Measurements from ENCODE around the gene SRPK1. TPM values are rescaled to one million over a fixed set of nuclear protein-coding genes. Genes with fewer than 3 reads are reported as not detected.

SRPK1 gene
- total RNA-seq, 1 donor from 2014 or later: 36.0 TPM

DNA sequence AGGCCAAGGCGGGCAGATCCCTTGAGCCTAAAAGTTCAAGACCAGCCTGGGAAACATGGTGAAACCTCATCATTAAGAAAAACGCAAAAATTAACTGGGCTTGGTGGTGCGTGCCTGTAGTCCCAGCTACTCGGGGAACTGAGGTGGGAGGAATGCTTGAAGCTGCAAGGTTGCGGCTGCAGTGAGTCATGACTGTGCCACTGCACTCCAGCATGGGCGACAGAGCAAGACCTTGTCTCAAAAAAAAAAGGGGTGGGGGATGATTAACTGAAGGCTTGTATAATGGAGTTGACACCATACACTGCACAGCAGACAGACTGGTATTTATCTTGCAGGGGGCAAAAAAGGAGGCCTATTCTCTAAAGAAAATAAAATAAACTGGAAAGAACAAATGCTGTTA is 27.7 kb downstream of the SRPK1 start:
- H3K4me3 Mint-ChIP-seq (ENCODE audit: unreplicated experiment): no peak overlapping the region
- DNase-seq (ENCODE audit: extremely low spot score, unreplicated experiment): no peak

GRCh38 chr6:35892482-35892881 is 28.4 kb downstream of the SRPK1 start:
- no peak overlapping the region for H3K27ac Mint-ChIP-seq (ENCODE audit: unreplicated experiment)
- H3K4me3 Mint-ChIP-seq (ENCODE audit: unreplicated experiment): no peak overlapping the region
- H3K4me1 Mint-ChIP-seq (ENCODE audit: unreplicated experiment): peaks cover 9% of the 10 kb centered on the region
- H3K36me3 Mint-ChIP-seq (ENCODE audit: unreplicated experiment): peaks cover 18% of the 10 kb centered on the region
- TF ChIP-seq CTCF (IDR thresholded peaks at IDR 0.05): no peak
- H3K27me3 Mint-ChIP-seq (ENCODE audit: unreplicated experiment): no peaks in the 10 kb centered on the region
- DNase-seq (ENCODE audit: extremely low spot score, unreplicated experiment): no peak
- no peaks in the 10 kb centered on the region for H3K9me3 Mint-ChIP-seq (ENCODE audit: unreplicated experiment)

More for the DNA sequence above, 27.7 kb downstream of the SRPK1 start:
- Mint-ChIP-seq H3K4me1 (ENCODE audit: unreplicated experiment) (peaks cover 9% of the 10 kb centered on the region), H3K27me3 (ENCODE audit: unreplicated experiment) (no peaks in the 10 kb centered on the region), H3K27ac (ENCODE audit: unreplicated experiment) (no peak overlapping the region), H3K36me3 (ENCODE audit: unreplicated experiment) (peaks cover 14% of the 10 kb centered on the region), H3K9me3 (ENCODE audit: unreplicated experiment) (no peaks in the 10 kb centered on the region)
- no peak for TF ChIP-seq CTCF (IDR thresholded peaks at IDR 0.05)

DNA sequence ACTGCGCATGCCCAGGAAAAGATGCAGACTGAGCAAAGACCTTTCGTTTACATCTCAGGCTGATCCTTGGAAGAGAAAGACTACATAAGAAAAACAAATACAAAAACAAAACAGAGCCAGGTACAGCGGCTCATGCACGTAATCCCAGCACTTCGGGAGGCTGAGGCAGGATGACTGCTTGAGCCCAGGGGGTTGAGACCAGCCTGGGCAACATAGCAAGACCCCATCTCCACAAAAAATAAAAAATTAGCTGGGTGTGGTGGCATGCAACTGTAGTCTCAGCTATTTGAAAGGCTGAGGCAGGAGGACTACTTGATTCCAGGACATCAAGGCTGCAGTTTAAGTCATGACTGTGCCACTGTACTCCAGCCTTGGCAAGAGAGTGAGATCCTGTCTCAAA is 41.7 kb downstream of the SRPK1 start:
- no peak for DNase-seq (ENCODE audit: extremely low spot score, unreplicated experiment)
- H3K27me3 Mint-ChIP-seq (ENCODE audit: unreplicated experiment): no peaks in the 10 kb centered on the region
- no peak for TF ChIP-seq CTCF (IDR thresholded peaks at IDR 0.05)
- peaks cover 58% of the 10 kb centered on the region for H3K36me3 Mint-ChIP-seq (ENCODE audit: unreplicated experiment)
- no peak overlapping the region for H3K27ac Mint-ChIP-seq (ENCODE audit: unreplicated experiment)
- H3K4me3 Mint-ChIP-seq (ENCODE audit: unreplicated experiment): no peak overlapping the region
- H3K4me1 Mint-ChIP-seq (ENCODE audit: unreplicated experiment): peaks cover 5% of the 10 kb centered on the region
- peaks cover 20% of the 10 kb centered on the region for H3K9me3 Mint-ChIP-seq (ENCODE audit: unreplicated experiment)

GRCh38 chr6:35876902-35877301 is 44.0 kb downstream of the SRPK1 start:
- Mint-ChIP-seq H3K4me1 (ENCODE audit: unreplicated experiment) (peaks cover 1% of the 10 kb centered on the region), H3K27ac (ENCODE audit: unreplicated experiment) (no peak overlapping the region), H3K9me3 (ENCODE audit: unreplicated experiment) (peaks cover 18% of the 10 kb centered on the region), H3K4me3 (ENCODE audit: unreplicated experiment) (no peak overlapping the region), H3K27me3 (ENCODE audit: unreplicated experiment) (no peaks in the 10 kb centered on the region), H3K36me3 (ENCODE audit: unreplicated experiment) (peaks cover 60% of the 10 kb centered on the region)
- no peak for TF ChIP-seq CTCF (IDR thresholded peaks at IDR 0.05)
- no peak for DNase-seq (ENCODE audit: extremely low spot score, unreplicated experiment)

DNA sequence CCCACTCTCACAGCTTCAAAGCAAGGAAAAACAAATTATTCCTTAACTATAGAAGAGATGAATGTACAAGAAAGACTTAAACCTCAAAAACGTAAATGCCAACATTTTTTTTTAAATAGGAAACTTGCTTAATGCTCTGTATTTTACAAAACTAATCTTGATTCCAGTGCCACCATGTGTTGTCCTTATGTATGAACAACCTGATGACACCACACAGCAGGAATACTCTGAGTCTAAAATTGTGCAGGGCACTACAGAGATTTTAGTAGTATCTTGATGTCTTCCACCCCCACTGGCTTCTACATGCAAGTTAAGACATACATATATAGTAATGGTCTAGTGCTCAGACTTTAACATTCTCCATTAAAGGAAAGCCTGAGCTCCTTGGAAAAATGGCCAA is 46.2 kb downstream of the SRPK1 start:
- H3K27me3 Mint-ChIP-seq (ENCODE audit: unreplicated experiment): no peaks in the 10 kb centered on the region

More for the DNA sequence above, 46.2 kb downstream of the SRPK1 start:
- peaks cover 52% of the 10 kb centered on the region for H3K36me3 Mint-ChIP-seq (ENCODE audit: unreplicated experiment)
- peaks cover 2% of the 10 kb centered on the region for H3K9me3 Mint-ChIP-seq (ENCODE audit: unreplicated experiment)
- peaks cover 1% of the 10 kb centered on the region for H3K4me1 Mint-ChIP-seq (ENCODE audit: unreplicated experiment)
- no peak for TF ChIP-seq CTCF (IDR thresholded peaks at IDR 0.05)
- H3K4me3 Mint-ChIP-seq (ENCODE audit: unreplicated experiment): no peak overlapping the region
- H3K27ac Mint-ChIP-seq (ENCODE audit: unreplicated experiment): no peak overlapping the region
- no peak for DNase-seq (ENCODE audit: extremely low spot score, unreplicated experiment)

All from osteocyte (in vitro differentiated cells).